COR-L47 (cell line): ENCODE measurements around the gene KCNT1.

ENCODE experiments used
- DNase-seq: peaks from one replicate; lab custom pipeline; 2025; lab: John Stamatoyannopoulos, UW

Gene KCNT1

DNA sequence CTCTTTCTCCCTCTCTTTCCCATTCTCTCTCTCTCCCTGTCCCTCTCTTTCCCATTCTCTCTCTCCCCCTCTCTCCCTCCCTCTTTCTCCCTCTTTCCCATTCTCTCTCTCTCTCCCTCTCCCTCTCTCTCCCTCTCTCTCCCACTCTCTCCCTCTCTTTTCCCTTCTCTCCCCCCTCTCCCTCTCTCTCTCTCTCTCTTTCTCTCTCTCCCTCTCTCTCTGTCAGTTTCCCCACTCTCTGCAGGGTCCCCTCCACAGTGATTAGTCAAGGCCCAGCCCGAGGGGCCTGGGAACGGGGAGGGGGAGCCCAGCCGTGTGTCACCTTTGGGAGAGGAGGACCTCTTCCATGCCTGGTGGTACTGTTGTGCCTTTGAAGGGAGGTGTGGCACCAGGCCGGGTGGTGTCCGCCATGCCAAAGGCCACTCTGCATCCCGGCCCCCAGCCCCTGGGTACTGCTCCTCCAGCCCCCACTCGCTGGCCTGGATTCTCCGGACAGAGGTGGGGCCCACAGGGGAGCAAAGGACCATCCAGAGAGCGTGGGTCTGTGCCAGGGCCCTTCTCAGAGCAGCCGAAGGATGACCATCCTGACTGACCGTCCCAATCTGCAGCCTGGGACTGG, 25.4 kb downstream of the KCNT1 start:
- no peak for DNase-seq

GRCh38 chr9:135728436-135729110, 26.6 kb downstream of the KCNT1 start:
- no peak for DNase-seq

- no peak for DNase-seq
Measured at GRCh38 chr9:135729480-135729879, 27.5 kb downstream of the KCNT1 start.

- DNase-seq = no peak
Measured at GRCh38 chr9:135731454-135731853, 29.5 kb downstream of the KCNT1 start.

DNA sequence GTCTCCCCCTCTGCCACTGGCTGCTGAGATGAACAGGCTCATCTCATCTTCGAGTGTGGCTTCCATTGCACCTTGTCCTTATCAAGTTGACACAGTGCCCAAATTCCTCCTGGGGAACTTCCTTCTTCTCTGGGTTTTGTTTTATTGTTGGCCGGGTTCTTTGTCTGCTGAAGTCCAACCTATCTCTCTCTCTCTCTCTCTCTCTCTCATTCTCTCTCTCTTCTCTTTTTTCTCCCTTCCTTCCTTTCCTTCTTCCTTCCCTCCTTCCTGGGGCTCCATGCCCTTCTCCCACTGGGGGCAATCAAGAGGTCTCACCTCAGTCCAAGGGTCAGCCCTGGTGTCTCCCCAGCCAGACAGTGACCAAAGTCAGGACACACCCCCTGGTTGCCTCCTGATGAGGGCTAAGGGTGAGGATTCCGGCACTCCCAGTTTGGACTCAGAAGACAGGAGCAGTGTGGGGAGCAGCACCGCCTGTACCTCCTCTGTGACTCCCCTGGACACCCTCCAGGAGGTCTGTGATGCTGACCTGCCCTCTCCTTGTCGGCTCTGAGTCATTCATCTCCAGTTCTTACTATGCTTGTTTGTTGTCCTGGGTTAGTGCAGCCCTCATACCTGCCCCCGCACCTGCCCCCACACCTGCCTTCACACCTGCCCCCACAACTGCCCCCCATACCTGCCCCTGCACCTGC, 30.7 kb downstream of the KCNT1 start:
- DNase-seq = no peak

DNA sequence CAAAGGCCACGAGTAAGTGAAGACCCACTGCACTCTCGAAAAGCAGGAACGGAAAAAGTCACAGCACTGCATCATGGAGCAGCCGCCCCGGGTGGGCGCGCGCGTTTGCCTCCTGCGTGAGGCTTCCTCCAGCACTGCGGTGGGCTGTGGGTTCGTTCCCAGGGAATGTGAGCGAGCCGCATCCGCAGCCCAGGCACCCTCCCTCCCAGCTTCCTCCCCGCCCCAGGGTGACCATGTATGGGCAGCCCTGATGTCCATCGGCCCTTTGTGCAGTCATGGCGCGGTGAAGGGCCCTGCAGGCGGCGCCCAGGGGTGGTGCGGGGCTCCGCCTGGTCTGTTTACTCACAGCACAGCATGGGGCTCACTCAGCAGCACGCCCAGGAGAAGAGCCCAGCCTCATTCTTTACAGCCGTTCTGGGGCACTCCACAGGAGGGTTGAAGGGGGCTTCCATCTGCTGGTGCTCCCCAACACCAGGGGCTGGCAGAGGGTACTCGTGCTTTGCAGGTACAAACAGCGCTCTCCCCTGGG, 32.7 kb downstream of the KCNT1 start:
- DNase-seq = no peak

DNA sequence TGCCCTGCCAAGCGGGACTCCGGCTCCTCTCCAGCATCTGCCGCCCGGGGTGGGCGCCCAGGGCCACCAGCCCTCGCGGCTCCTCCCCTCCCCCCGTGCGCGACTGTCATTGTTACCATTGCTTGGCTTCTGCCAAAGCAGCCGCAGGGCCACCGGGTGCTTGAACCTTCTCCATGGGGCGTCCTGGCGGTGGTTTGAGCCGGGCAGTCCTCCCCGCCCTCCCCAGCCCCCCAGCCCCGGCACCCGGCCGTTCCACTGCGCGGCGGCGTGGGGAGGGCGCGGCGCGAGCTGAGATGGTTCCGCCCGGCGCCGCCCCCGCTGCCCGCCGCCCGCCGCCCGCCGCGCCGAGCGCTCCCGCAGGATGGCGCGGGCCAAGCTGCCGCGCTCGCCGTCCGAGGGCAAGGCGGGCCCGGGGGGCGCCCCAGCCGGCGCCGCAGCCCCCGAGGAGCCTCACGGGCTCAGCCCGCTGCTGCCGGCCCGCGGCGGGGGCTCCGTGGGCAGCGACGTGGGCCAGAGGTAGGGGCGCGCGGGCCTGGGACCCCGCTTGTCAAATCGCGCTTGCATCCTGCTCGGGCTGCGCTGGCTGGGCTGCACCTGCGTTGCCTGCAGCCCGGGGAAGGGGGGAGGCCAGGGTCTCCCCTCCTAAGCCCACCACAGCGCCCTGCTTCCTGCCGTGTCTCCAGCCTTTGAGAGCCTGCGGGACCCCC, 34.4 kb downstream of the KCNT1 start:
- DNase-seq = no peak

DNA sequence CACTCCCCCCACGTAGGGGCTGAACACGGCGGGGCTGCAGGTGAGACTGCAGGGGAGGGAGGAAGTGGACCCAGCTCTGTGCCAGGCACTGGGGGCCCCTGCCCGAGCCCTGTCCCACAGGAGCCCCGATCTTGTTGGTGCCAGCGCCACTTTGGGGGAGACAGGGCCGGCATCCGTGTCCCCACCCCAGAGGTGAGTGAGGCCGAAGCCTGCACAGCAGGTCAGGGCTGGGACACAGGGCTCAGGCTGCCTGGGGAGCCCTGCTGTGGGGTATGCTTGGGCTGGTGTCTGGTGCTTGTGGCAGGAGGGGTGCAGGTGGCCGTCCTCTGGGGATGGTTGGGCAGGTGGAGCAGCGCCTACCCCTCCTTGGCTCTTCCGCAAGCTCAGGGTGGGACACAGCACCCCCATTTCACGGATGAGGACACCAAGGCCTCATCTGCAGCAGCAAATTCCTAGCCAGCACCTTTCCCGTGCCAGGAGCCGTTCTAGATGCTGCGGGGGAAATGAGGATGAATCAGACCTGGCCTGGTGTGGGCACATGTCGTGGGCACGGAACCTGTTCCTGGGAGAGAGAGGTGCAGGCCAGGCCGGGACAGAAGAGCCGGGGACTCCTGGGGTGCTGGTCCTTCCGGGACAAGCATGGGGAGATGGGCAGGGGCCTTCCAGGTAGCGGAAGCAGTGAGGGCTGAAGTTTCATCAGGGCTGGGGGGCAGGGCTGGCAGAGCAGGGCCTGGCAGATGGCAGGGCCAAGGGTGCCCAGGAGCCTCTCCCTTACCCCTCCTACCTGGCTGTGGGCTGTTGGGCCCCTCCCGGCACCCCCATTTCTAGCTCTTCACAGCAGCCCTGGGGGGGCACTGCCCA, 35.2 kb downstream of the KCNT1 start:
- no peak for DNase-seq

DNA sequence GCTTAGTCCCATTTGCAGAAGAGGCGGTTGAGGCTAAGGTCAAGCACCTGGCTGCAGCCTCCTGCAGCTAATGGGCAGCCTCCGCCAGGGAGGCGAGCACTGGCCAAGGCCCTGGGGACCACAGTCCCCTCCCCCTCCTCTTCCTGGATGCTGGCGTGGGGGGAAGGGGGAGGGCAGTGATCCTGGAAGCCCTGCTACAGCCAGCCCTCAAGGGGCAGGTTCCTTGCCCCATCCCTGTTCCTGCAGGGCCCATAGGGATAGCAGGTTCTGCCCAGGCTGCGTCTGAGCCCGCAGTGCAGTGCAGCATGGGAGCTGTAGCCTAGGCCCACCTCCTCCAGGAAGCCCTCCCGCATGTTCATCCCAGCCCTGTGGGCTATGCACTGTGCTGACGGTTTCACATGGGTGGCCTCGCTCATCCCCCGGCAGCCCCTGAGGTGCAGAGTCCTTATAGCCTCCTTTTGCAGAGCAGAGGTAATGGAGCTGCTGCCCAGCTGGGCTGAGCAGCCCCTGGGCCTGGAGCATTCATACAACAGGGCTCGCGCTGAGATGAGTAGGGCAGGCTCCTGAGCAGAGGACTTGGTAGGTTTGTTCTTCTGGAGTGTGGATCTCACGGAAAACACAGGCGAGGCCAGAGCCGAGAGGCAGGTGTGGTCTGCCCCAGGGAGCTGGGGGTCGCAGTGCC, 36.0 kb downstream of the KCNT1 start:
- DNase-seq = no peak

- no peak for DNase-seq
Measured at GRCh38 chr9:135739271-135740220, 37.6 kb downstream of the KCNT1 start.

- no peak for DNase-seq
Measured at GRCh38 chr9:135741276-135742219, 39.6 kb downstream of the KCNT1 start.

- no peak for DNase-seq
Measured at GRCh38 chr9:135743021-135743420, 41.0 kb downstream of the KCNT1 start.

DNA sequence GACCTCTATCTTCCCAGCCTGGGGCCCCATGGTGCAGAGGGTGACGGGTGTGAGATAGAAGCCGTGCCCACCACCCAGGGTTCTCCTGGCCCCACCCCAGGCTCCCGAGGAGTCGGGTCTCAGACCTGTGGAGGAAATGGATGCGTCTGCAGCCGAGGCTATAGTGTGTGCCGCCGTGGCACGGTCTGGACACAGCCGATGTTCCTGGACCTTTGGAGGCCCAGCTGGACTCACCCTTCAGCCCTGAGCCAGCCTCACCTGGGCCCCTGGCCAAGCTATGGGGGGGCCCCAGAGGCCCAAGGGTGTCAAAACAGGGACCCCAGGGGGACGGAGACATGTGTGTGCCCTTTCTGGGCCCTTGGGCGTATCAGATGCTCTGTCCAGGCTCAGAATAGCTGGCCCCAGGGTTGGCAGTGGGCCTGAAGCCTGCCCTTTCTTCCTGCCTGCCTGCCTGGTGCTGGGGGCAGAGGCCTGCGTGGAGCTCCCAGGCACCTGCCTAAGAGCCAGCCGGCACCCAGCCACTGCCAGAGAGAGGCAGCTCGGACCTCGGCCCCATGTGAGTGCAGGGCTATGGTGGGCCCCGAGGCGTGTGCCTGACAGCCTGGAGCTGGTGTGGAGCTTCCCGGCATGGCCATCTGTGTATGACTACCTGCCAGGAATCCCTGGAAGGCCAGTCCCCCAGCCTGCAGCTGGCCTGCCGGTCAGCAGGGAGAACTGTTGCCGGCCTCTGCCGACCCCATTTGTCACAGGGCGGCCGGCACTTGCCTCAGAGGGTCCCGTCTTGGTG, 41.8 kb downstream of the KCNT1 start:
- DNase-seq = no peak

GRCh38 chr9:135744333-135745070, 42.5 kb downstream of the KCNT1 start:
- no peak for DNase-seq

DNA sequence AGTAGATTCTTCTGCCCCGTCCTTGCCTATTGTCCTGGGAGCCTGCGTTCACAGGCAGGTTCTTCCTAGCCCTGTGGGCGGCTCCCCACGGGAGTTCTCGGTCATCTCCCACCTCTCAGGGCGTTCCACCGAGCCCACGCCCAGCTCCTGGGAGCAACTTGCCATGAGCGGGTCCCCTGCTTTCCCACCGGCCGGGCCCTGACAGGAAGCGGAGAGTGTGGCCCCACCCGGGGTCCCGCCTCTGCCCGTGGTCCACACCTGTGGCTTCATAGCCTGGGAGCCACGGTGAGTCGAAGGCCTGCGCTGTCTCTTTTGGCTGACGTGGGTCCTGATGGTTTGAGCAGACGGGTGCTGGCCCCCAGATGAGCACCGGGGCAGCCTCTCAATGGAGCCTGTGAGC, 43.2 kb downstream of the KCNT1 start:
- no peak for DNase-seq

GRCh38 chr9:135745686-135746324, 43.8 kb downstream of the KCNT1 start:
- no peak for DNase-seq

DNA sequence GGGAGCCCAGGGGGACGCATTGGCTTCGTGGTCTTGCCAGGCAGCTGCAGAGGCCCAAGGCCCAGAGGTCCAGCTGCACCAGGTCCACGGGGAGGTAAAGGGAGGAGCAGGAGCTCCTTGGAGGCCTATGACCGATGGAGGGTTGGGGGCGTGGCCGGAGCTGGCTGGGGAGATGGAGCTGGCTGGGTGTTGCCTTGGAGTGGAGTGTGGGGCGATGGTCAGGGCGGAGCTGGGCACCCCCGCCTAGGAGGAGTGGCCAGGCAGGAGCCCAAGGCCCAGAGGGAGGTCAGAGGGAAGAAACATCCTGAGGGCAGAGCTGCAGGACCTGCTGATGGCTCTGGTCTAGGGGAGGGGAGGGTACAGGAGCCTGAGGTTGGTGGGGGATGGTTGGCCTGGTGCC, 44.6 kb downstream of the KCNT1 start:
- no peak for DNase-seq
